ENCODE data around the gene SLC25A47.

The SLC25A47 gene

DNA sequence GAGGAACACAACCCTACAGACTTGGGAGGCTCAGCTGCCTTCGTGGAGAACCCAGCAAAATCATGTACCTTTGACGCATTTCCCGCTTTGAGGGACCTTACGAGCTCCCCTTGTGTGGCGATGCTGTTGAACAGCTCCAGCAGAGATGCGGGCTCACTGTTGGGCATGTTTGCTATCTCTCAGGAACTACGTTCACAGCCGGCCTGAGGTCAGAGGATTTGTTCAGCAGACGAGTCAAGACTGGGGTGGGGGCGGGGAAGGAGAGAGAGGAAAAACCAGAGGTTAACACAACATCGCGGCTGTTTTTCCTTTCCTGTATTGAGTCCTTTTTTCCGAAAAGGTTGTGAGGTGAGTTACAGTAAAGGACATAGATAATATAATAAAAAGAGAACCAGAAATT is 45.9 kb downstream of the SLC25A47 start:
- H3K9me3 Mint-ChIP-seq: no peaks in the 10 kb centered on the region
- DNase-seq: no peak
- H3K4me3 Mint-ChIP-seq: no peak overlapping the region
- H3K36me3 Mint-ChIP-seq (ENCODE audit: insufficient read depth): peaks cover 30% of the 10 kb centered on the region
- H3K4me1 Mint-ChIP-seq (ENCODE audit: low read depth in 2 of 2): peaks cover 4 to 5% of the 10 kb centered on the region in 2 donors
- H3K27ac Mint-ChIP-seq: no peak overlapping the region
- no peak for ATAC-seq (replicated peaks)
- H3K27me3 Mint-ChIP-seq: no peaks in the 10 kb centered on the region

DNA sequence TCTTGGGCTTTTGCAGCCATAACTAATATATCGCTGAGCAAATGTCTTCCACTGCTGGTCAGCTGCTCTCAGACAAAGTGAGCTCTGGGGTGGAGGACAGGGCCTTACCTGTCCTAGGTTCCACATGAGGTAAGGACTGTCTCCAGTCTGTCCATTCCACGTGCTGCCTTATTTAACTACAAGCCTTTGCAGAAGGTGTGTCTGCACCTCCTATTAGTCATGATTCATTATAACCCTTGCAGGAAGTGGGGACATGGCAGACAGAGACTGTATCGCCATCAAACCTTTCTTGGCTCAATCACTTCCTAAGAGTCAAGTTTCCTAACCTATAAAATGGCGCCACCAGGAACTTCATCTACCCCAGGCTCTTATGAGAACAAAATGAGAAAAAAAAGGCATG is 46.9 kb downstream of the SLC25A47 start:
- Mint-ChIP-seq H3K4me3 (no peak overlapping the region), H3K9me3 (no peaks in the 10 kb centered on the region), H3K36me3 (ENCODE audit: insufficient read depth) (peaks cover 30% of the 10 kb centered on the region), H3K27me3 (no peaks in the 10 kb centered on the region), H3K27ac (no peak overlapping the region), H3K4me1 (ENCODE audit: low read depth in 2 of 2) (peaks cover 11 to 12% of the 10 kb centered on the region in 2 donors)
- ATAC-seq (replicated peaks) (no peak), DNase-seq (no peak)

DNA sequence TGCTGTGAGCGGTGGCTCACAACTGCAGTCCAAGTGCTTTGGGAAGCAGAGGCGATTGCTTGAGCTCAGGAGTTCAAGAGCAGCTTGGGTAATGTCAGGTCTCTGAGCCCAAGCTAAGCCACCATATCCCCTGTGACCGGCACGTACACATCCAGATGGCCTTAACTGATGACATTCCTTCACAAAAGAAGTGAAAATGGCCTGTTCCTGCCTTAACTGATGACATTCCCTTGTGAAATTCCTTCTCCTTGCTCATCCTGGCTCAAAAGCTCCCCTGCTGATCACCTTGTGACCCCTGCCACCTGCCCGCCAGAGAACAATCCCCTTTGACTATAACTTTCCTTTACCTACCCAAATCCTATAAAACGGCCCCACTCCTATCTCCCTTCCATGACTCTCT is 48.6 kb downstream of the SLC25A47 start:
- Mint-ChIP-seq H3K9me3 (no peaks in the 10 kb centered on the region), H3K4me3 (no peak overlapping the region), H3K27me3 (no peaks in the 10 kb centered on the region), H3K4me1 (ENCODE audit: low read depth in 2 of 2) (peaks cover 21 to 24% of the 10 kb centered on the region in 2 donors), H3K36me3 (ENCODE audit: insufficient read depth) (peaks cover 36% of the 10 kb centered on the region), H3K27ac (peak overlapping the region in 1 of 2 donors; percentile 82)
- ATAC-seq (replicated peaks): no peak
- DNase-seq: no peak

DNA sequence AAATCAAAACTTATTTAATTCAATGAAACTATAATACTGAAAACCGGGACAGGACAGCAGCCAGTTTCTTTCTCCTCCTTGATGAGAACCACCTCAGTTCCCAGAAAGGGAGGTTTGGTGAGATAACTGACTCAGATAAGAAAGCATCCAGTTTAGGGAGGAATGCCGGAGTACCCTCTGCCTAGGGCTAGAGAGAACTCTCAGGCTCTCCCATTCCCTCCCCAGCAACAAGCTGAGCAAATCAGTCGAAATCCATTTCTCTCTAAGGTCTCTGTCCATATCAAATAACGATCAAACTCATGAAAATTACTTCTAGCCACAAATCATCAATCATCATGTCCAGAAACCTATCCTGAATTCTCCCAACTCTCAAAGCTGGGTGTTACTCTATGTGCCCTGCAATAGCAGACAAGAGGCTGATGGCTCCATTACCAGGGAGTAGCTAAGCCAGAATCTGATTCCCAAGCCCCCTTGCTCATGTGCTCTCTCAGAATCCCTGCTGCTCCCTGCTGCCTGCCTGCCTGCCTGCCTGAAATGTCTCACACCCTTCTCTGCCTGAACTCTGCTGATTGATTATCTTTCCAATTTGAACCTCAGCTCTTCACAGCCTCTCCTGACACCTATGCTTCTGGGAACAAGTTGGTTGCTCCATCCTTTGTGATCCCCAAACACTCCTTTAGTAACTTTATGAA is 49.4 kb downstream of the SLC25A47 start:
- Mint-ChIP-seq H3K27me3 (no peaks in the 10 kb centered on the region), H3K27ac (peak overlapping the region in 1 of 2 donors; percentile 82), H3K9me3 (no peaks in the 10 kb centered on the region), H3K4me3 (no peak overlapping the region), H3K4me1 (ENCODE audit: low read depth in 2 of 2) (peaks cover 27 to 29% of the 10 kb centered on the region in 2 donors), H3K36me3 (ENCODE audit: insufficient read depth) (peaks cover 33% of the 10 kb centered on the region)
- DNase-seq (no peak), ATAC-seq (replicated peaks) (no peak)

DNA sequence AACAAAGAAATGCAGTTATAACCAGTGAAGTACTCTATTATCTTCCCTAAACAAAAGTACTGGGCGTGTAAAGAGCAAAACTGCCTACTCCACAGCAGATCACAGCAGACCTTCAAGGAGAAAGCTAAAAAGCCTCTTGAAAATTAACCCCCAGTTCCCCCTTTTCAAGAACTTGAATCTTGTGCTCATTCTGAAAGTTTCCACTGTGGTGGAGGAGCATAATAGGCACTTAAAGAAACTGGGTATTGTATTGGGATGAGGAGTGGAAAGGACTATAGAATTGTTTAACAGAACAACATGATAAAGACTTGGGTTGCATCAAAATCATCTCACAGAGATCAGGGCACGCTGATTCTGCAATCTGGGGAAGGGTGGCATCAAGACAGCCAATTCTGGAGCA is 51.1 kb downstream of the SLC25A47 start:
- Mint-ChIP-seq H3K4me1 (ENCODE audit: low read depth in 2 of 2) (peaks cover 28 to 30% of the 10 kb centered on the region in 2 donors), H3K27me3 (no peaks in the 10 kb centered on the region), H3K36me3 (ENCODE audit: insufficient read depth) (peaks cover 20% of the 10 kb centered on the region), H3K4me3 (peak overlapping the region; percentile 84 to 88), H3K27ac (no peak overlapping the region), H3K9me3 (no peaks in the 10 kb centered on the region)
- DNase-seq: no peak
- ATAC-seq (replicated peaks): no peak

DNA sequence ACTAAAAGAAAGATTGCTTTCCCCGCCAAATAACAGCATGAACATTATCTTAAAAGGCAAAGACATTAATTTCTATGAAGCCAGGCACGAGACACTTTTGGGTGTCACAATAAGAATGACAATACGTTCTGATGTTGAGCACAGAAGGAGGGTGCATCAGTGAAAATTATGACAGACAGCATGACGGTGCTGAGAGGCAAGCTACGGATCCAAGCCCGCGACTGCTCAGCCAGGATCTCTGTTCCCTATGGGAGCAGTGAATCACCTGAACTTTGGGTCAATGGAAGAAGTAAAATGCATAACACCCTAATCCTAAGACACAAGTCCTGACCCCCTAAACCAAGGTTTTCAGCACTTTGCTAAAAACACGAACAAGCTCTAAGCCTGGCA is 51.7 kb downstream of the SLC25A47 start:
- Mint-ChIP-seq H3K27me3 (no peaks in the 10 kb centered on the region), H3K4me1 (ENCODE audit: low read depth in 2 of 2) (peaks cover 28 to 30% of the 10 kb centered on the region in 2 donors), H3K4me3 (peak overlapping the region; percentile 84 to 88), H3K9me3 (no peaks in the 10 kb centered on the region), H3K27ac (peak overlapping the region; percentile 83 to 94), H3K36me3 (ENCODE audit: insufficient read depth) (peaks cover 20% of the 10 kb centered on the region)
- no peak for ATAC-seq (replicated peaks)
- DNase-seq: no peak

DNA sequence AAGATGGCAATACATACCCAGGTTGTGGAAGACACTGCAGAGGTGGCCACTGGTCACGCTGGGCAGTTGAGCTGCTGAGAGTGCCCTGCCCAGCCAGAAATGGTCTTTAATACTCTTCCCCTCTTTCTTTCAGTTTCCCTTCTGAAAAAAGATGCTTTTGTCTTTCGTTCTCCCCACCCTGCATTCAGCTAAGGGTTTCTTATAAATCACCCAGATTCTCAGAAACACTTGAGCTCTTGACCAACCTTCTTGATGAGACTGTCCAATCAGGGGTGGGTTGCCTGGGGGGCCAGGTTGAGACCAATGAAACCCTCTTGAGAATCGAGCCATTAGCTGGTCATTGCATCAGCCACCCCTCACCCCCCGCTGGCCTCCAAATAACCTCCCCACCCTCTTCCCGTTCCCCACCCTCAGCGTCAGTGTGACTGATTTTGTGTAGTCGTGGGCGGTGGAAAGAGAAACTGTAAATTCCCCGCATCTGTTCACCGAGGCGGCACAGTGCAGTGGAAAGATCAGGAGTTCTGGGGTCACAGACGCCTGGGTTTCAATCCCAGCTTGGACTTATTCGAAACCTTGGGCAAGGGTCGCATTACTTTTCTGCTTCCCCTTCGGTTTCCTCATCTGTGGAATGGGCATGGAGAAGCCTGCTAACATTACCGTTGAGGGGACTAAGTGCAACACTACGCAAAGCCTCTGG is 52.3 kb downstream of the SLC25A47 start:
- Mint-ChIP-seq H3K9me3 (no peaks in the 10 kb centered on the region), H3K4me1 (ENCODE audit: low read depth in 2 of 2) (peaks cover 28 to 30% of the 10 kb centered on the region in 2 donors), H3K4me3 (peak overlapping the region; percentile 84 to 88), H3K36me3 (ENCODE audit: insufficient read depth) (peaks cover 20% of the 10 kb centered on the region), H3K27ac (peak overlapping the region; percentile 83 to 94), H3K27me3 (no peaks in the 10 kb centered on the region)
- DNase-seq (peak in 1 of 3 experiments; percentile 21), ATAC-seq (replicated peaks) (peak; percentile 18)

DNA sequence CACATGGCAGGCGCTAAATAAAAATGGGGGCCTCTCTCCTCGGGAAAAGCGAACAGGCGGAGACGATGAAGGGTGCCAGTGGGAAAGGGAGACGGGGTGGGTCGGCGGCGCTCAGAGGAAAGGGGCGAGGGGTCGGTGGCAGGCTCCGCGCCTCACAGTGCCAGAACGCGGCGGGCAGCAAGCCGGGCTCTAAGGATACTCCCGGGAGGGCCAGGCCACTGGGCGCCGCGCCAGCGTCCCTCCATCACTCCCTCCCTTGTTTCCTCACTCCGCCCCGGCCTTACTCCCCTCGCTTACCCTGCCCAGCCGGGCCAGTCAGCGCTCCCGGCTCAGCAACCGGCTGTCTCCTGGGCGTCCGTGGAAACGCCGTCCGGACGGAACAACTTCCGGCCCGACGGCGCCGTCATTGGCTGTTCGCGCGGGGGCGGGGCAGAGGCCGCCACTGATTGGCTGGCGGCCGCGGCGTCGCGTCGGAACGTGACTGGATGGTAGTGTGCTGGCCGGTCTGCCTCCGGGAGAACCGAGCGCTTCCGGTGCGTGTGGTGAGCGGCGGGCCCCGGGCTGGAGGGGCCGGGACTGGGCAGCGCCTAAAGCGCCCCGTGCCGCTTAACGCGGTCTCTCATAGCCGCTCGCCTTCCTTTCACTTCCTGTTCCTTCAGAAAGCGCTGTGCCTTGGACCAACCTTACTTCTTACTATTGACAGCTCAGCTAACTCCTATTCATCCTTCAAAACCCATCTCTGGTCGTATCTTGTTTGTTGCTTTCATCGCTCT is 53.0 kb downstream of the SLC25A47 start, which contains the start of gene WDR25:
Gene WDR25, plus strand, starts transcription at position 523 of the 773 bp plus-strand sequence.
- Mint-ChIP-seq H3K36me3 (ENCODE audit: insufficient read depth) (peaks cover 20% of the 10 kb centered on the region), H3K9me3 (no peaks in the 10 kb centered on the region), H3K4me1 (ENCODE audit: low read depth in 2 of 2) (peaks cover 28 to 30% of the 10 kb centered on the region in 2 donors), H3K27ac (peak within 1 kb of the TSS; percentile 83 to 94), H3K27me3 (no peaks in the 10 kb centered on the region), H3K4me3 (peak within 1 kb of the TSS; percentile 84 to 88)
- ATAC-seq (replicated peaks): peak; percentile 89
- peak; percentile 85 to 91 (median 91) for DNase-seq

DNA sequence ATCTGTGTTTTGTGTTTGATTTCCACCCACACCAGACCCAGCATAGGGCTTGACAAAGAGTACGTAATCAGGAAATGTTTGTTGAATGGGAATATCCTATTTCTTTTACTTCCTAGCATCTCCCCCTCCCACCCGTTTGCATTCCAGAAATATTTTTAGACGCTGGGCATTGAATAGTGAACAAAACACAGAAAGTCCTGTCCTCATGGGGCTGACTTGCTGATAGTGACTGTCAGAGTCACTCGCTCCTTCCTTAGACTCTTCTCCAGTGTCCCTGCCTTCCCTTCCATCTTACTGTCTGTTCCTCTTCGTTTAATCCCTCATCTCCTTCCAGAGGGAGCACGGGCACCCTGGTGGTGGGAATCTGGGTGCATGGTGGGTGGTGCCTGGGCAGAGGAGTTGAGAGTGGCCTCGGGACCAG is 53.6 kb downstream of the SLC25A47 start:
- peaks cover 20% of the 10 kb centered on the region for H3K36me3 Mint-ChIP-seq (ENCODE audit: insufficient read depth)
- peak overlapping the region; percentile 84 to 88 for H3K4me3 Mint-ChIP-seq
- H3K9me3 Mint-ChIP-seq: no peaks in the 10 kb centered on the region
- H3K27me3 Mint-ChIP-seq: no peaks in the 10 kb centered on the region
- peaks cover 28 to 30% of the 10 kb centered on the region in 2 donors for H3K4me1 Mint-ChIP-seq (ENCODE audit: low read depth in 2 of 2)
- peak in 1 of 3 experiments; percentile 14 for DNase-seq
- peak overlapping the region; percentile 83 to 94 for H3K27ac Mint-ChIP-seq
- no peak for ATAC-seq (replicated peaks)
